Activated naive CD4-positive, alpha-beta T cell treated with anti-CD3 and anti-CD28 coated beads for 36 hours (primary cell): Measurements from ENCODE around the gene RELT. TPM values are rescaled to one million over a fixed set of nuclear protein-coding genes. Genes with fewer than 3 reads are reported as not detected.

ENCODE experiments used
- CTCF ChIA-PET: fragments of 350-600 bp; sonication (Branson Sonifier 250); formaldehyde crosslinking; loops from one replicate; lab custom pipeline; 2021; ENCODE audit warnings: antibody characterized with exemption; lab: Charles Lee
- DNase-seq: peaks from one replicate; pipeline ENCODE4 v3.0.0-alpha.2; 2020
- H3K27ac Mint-ChIP-seq: one replicate; pipeline ENCODE4 v1.8.0; 2021; ENCODE audit warnings: mild to moderate bottlenecking, mixed read lengths
- H3K27me3 Mint-ChIP-seq: one replicate; pipeline ENCODE4 v1.8.0; 2021; ENCODE audit warnings: low read depth, mixed read lengths
- H3K36me3 Mint-ChIP-seq: one replicate; pipeline ENCODE4 v1.8.0; 2021; ENCODE audit warnings: low read depth, mixed read lengths
- H3K4me1 Mint-ChIP-seq: one replicate; pipeline ENCODE4 v1.8.0; 2021; ENCODE audit warnings: low read depth, mixed read lengths
- H3K4me3 Mint-ChIP-seq: one replicate; pipeline ENCODE4 v1.8.0; 2021; ENCODE audit warnings: mild to moderate bottlenecking, moderate library complexity, mixed read lengths
- H3K9me3 Mint-ChIP-seq: one replicate; pipeline ENCODE4 v1.8.0; 2021; ENCODE audit warnings: mixed read lengths
- intact Hi-C: fragments of 100-400 bp; cut with micrococcal nuclease; formaldehyde crosslinking; loops from one replicate; pipeline ENCODE4 v1.15.1; 2023
- total RNA-seq, 2 experiments: library from RNA; stranded (reverse); gene quantifications; one replicate each; pipeline ENCODE4 v1.2.3, GENCODE V29; 2021

RELT gene
- total RNA-seq, 2 experiments from 2014 or later: 17.9 to 18.5 TPM

DNA sequence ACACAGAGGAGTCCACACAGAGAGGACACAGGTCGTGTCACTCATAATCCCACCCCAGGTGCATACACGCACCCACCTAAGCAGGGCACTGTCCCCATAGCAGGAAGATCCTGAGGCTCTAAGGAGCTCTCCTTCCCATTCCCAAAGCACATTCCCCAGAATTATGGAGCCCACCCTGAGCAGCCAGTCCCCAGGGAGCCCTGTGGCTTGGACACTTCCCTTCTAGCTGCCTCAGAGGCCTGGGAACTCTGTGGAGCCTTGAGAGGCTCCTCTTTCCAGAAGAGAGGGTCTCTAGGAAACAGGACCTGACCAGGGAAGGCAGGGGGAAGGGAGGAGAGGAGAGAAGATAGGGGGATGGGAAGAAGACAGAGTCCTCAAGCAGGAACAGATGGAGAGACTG, 38.4 kb upstream of the RELT start:
- Mint-ChIP-seq H3K27me3 (no peaks in the 10 kb centered on the region), H3K36me3 (no peaks in the 10 kb centered on the region), H3K4me3 (no peak overlapping the region), H3K4me1 (no peaks in the 10 kb centered on the region), H3K9me3 (no peaks in the 10 kb centered on the region), H3K27ac (no peak overlapping the region)
- CTCF ChIA-PET: interaction anchor here (4.5 to 8.0 kb wide), 2 partner anchors 30 to 47 kb away, joined by 73 to 83 read pairs; partner anchors contain the start of gene ARHGEF17
- intact Hi-C loops: no loop called here
- no peak for DNase-seq

DNA sequence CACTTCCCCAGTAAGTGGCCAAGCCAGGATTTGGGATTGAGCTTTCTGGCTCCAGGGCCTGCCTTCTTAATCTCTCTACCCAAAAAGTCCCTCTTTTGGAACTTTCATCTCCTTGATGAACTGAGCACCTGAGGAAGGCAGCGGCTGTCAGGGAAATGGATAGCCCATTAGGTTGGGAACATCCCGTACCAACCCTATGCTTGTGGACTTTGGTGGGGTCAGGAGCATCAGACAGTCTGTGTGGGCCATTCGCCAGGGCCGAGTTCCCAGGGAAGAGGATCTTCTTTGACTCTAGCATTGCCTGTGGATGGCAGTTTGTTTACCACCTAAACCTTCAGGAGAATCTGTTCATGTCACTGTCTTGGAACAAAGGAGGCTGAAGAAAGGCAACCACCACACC, 37.9 kb upstream of the RELT start:
- no peaks in the 10 kb centered on the region for H3K4me1 Mint-ChIP-seq
- CTCF ChIA-PET: interaction anchor here (4.5 to 8.0 kb wide), 2 partner anchors 31 to 47 kb away, joined by 73 to 83 read pairs; partner anchors contain the start of gene ARHGEF17
- no peaks in the 10 kb centered on the region for H3K27me3 Mint-ChIP-seq
- no peaks in the 10 kb centered on the region for H3K9me3 Mint-ChIP-seq
- H3K27ac Mint-ChIP-seq: no peak overlapping the region
- no peaks in the 10 kb centered on the region for H3K36me3 Mint-ChIP-seq
- H3K4me3 Mint-ChIP-seq: no peak overlapping the region
- intact Hi-C loops: no loop called here
- no peak for DNase-seq

DNA sequence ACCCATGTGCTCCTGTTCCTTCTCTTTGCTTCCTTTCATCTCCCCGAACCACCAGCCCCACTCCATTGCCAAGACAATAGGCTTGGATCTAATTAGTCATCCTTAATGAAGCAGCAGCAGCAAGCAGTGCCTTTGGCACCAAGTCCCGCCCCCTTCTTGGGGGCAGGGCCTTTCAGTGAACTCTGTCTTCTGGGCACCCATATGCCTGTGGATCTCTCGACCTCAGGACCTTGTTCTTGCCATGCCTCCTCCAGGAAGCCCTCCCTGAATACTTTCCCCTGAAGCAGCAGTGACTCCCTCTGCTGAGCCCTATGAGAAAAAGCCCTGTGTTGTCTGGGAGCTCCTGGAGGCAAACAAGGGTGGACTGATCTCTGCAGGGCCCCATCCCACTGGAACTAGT, 36.0 kb upstream of the RELT start:
- H3K4me1 Mint-ChIP-seq: no peaks in the 10 kb centered on the region
- no peak overlapping the region for H3K27ac Mint-ChIP-seq
- H3K4me3 Mint-ChIP-seq: no peak overlapping the region
- no peaks in the 10 kb centered on the region for H3K27me3 Mint-ChIP-seq
- no peaks in the 10 kb centered on the region for H3K9me3 Mint-ChIP-seq
- H3K36me3 Mint-ChIP-seq: no peaks in the 10 kb centered on the region
- intact Hi-C loops: no loop called here
- CTCF ChIA-PET: interaction anchor here (2.5 to 8.0 kb wide), 2 partner anchors 33 to 49 kb away, joined by 5 to 83 read pairs; no protein-coding TSS in a partner anchor
- no peak for DNase-seq

DNA sequence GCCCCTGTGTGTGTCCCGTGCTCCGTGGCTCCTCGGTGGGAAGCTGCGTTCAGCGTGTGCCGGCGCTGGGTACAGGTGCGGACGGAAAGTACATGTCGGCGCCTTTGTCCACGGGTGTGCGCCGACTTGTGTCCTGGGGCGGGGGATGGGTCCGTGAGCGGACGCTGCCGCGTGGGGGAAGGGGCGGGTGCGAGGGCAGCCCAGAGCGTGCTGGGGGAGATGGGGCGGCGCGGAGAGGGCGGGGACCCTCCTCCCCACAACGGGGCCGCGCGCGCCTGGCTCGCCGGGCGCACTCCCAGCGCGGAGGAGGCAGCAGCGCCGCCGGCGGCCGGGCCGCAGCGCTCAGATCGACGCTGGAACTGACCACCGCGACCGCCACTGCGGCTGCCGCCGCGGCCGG, 33.6 kb upstream of the RELT start:
- H3K4me1 Mint-ChIP-seq: no peaks in the 10 kb centered on the region
- DNase-seq: no peak
- intact Hi-C loops: no loop called here
- no peaks in the 10 kb centered on the region for H3K27me3 Mint-ChIP-seq
- H3K36me3 Mint-ChIP-seq: no peaks in the 10 kb centered on the region
- no peak overlapping the region for H3K27ac Mint-ChIP-seq
- CTCF ChIA-PET: interaction anchor here (1.5 kb wide), 1 partner anchor 48 kb away, joined by 3 read pairs; no protein-coding TSS in a partner anchor
- H3K4me3 Mint-ChIP-seq: no peak overlapping the region
- H3K9me3 Mint-ChIP-seq: no peaks in the 10 kb centered on the region

DNA sequence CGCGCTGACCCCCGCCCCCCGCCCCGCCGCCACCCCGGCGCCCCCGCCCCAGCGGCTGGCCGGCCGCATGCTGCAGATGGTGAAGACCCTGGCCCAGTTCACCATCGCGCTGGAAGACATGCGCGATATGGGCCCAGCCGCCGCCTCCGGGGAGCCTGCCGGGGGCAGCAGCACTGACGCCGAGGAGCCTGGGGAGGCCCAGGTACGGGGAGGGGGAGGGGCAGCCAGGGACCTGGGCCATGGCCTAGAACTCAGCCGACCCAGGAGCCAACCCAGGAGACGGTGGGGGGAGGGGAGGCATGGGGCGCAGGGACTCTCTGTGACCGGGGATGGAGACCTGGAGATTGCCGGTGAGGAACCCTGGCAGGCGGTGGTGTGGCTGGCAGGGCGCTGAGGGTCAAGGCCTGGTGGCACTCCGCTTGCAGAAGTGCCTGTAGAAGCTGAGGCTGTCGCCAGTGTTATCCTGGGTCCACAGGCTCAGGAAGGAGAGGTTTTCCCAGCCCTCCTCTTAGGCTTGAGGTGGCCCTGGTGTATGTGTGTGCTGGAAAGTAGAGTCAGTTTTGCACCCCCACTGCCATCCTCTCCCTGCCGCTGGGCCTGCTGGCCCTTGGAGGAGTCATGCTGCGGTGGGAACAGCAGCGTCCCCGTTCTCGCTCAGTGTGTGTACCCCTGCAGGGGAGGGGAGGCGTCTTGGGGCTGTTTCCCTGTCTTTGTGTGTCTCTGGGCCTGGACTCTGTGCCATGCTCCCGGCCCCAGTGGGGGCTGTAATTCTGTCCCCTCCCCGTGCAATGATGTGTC, 32.9 kb upstream of the RELT start:
- no peak overlapping the region for H3K4me3 Mint-ChIP-seq
- DNase-seq: no peak
- no peaks in the 10 kb centered on the region for H3K4me1 Mint-ChIP-seq
- CTCF ChIA-PET: interaction anchor here (1.2 kb wide), 1 partner anchor 54 kb away, joined by 3 read pairs; no protein-coding TSS in a partner anchor
- no peaks in the 10 kb centered on the region for H3K27me3 Mint-ChIP-seq
- H3K36me3 Mint-ChIP-seq: no peaks in the 10 kb centered on the region
- H3K9me3 Mint-ChIP-seq: no peaks in the 10 kb centered on the region
- no peak overlapping the region for H3K27ac Mint-ChIP-seq
- intact Hi-C loops: no loop called here

DNA sequence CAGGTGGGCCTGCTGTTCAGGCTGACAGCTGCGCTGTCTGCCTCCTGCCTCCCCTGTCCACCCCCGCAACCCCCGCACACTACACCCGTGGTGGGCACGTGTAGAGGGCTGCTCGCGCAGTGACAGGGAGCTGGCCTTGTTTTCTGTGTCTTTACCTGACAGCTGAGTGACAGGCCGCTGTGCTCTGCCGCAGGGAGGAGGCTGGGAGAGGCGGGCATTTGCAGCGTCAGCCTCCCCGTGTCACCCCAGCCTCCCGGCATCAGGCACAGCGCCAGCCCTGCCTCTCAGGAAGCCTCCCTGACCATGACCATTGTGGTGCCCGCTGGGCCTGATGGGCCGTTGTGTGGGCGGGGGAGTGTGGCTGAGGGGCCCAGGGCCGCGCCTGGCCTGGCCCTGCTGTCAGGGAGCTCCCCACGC, 32.0 kb upstream of the RELT start:
- CTCF ChIA-PET: interaction anchor here (0.9 to 1.2 kb wide), 2 partner anchors 42 to 55 kb away, joined by 3 read pairs; no protein-coding TSS in a partner anchor
- Mint-ChIP-seq H3K4me3 (no peak overlapping the region), H3K27ac (no peak overlapping the region), H3K36me3 (no peaks in the 10 kb centered on the region), H3K9me3 (no peaks in the 10 kb centered on the region), H3K4me1 (no peaks in the 10 kb centered on the region), H3K27me3 (no peaks in the 10 kb centered on the region)
- DNase-seq: no peak
- intact Hi-C loops: no loop called here

DNA sequence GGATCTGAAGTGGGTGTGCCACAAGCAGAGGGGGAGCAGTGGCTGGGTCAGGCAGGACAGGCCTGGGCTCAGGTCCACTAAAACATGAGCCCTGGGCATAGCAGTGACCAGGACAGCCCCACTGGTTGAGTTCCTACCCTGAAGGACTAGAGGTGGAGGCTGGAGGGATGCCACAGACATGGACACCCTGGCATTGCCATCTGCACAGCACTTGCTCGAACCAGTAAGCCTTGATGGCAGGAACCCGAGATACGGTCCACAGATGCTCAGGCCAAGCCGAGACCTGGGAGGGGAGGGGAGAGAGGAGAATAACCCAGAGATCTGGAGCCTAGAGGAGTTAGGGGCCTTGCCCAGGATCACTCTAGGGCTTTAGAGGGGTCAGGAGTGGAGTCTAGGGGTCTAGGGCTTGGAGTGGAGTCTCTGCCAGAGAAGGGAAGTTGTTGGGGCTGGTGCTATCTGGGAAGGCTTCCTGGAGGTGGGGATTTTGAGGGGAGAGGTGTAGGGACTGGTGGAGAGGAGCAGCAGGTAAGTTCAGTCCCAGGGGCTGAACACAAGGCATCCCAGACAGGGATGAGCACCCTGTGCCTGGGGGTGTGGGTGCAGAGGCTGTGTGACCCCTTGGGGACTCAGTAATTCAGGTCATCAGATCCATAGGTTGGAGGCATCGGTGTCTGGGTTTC, 30.6 kb upstream of the RELT start:
- H3K4me3 Mint-ChIP-seq: no peak overlapping the region
- DNase-seq: no peak
- no peaks in the 10 kb centered on the region for H3K27me3 Mint-ChIP-seq
- CTCF ChIA-PET: no interaction called here
- no peaks in the 10 kb centered on the region for H3K4me1 Mint-ChIP-seq
- intact Hi-C loops: no loop called here
- H3K36me3 Mint-ChIP-seq: no peaks in the 10 kb centered on the region
- H3K9me3 Mint-ChIP-seq: no peaks in the 10 kb centered on the region
- H3K27ac Mint-ChIP-seq: no peak overlapping the region

DNA sequence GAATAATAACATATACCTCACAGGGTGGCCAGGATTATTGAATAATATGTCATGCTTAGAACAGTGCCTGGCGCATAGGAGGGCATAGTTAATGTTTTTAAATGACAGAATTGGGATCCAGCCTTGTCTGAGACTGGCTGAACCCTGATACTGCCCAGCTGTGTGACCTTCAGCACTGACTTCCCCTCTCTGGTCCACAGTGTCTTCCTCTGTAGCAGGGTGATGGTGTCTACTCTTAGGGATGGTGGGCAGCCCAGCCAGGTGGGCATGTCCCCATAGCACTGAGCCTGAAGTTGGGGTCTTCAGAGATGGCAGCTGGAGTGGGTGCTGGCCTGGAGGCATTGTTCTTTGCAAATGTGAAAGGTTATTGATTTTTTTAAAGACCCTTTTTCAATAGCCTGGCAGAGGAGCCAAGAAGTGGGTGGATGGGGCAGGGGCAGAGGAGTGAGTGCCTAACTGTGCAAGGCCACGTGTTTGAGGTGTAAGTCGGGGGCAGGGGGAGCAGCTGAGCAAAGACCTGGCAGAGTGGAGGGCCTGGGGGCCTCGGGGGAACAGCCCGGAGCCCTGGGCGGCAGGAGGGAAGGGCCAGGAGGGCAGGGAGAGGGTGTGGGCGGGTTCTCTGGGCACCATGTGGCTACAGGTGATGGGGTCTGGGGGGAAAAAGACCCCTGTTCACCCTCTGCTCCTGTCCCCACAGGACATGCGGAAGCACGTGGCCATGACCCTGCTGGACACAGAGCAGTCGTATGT, 29.8 kb upstream of the RELT start:
- Mint-ChIP-seq H3K9me3 (no peaks in the 10 kb centered on the region), H3K27me3 (no peaks in the 10 kb centered on the region), H3K4me3 (no peak overlapping the region), H3K27ac (no peak overlapping the region), H3K4me1 (no peaks in the 10 kb centered on the region), H3K36me3 (no peaks in the 10 kb centered on the region)
- CTCF ChIA-PET: no interaction called here
- intact Hi-C loops: no loop called here
- DNase-seq: no peak

DNA sequence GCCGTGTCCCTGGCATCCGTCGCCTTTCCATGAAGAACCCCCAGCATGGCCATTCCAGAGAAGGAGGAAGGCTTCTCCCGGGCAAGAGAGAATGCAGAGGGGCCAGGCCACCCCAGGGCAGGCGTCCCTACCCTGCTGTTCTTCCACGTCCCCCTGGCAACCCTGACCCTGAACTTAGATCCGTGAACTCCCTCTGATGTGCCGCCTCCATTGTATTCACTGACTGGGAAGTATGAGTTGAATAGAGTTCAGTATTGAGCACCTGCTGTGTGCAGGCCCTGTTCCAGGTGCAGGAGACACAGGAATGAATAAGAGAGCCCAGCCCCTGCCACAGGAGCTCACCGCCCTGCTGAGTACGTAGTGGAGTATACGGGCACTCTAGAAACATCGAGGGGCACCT, 29.1 kb upstream of the RELT start:
- Mint-ChIP-seq H3K9me3 (no peaks in the 10 kb centered on the region), H3K4me3 (no peak overlapping the region), H3K27me3 (no peaks in the 10 kb centered on the region), H3K4me1 (no peaks in the 10 kb centered on the region), H3K27ac (no peak overlapping the region), H3K36me3 (no peaks in the 10 kb centered on the region)
- CTCF ChIA-PET: no interaction called here
- intact Hi-C loops: no loop called here
- no peak for DNase-seq

DNA sequence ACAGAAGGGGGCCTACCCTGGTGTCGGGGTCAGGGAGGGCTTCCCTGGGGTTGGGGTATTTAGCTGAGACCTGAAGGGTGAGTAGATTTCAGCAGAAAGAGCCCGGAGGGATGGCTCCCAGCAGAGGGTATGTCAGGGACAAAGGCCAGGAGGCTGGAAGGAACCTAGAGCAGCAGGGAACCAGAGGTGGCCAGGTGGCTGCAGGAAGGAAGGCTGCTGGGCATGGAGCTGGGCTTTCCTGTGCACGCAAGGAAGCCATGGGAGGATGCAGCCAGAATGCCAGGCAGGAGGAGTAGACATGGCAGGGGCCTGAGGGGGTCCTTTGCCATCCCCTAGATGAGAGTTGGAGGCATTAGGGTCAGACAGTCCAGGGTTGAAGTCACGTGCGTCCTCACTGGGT, 27.4 kb upstream of the RELT start:
- Mint-ChIP-seq H3K9me3 (no peaks in the 10 kb centered on the region), H3K4me3 (no peak overlapping the region), H3K27me3 (no peaks in the 10 kb centered on the region), H3K36me3 (no peaks in the 10 kb centered on the region), H3K4me1 (no peaks in the 10 kb centered on the region), H3K27ac (no peak overlapping the region)
- intact Hi-C loops: no loop called here
- CTCF ChIA-PET: interaction anchor here (0.8 to 5.5 kb wide), 5 partner anchors 11 to 330 kb away, joined by 3 to 46 read pairs (median 4); no protein-coding TSS in a partner anchor
- no peak for DNase-seq

DNA sequence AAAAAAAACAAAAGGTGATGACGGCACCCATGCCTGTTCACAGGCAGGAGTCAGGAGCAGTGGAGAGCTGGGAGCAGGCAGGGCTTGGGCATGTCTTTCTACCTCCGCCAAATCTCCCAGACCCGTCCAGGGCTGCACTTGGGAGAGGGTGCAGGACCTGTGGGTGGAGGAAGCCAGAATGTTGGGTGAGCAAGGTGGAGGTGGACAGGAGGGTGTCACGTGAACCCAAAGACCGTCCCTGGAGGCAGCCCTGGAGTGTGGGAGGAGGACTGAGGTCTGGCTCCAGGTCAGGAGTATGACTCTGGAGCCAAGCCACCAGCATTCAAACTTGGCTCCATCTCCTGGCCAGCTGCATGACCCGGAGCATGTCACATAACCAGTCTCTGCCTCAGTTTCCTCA, 26.6 kb upstream of the RELT start:
- Mint-ChIP-seq H3K27ac (no peak overlapping the region), H3K36me3 (no peaks in the 10 kb centered on the region)
- intact Hi-C loops: no loop called here

More for the DNA sequence above, 26.6 kb upstream of the RELT start:
- no peaks in the 10 kb centered on the region for H3K27me3 Mint-ChIP-seq
- CTCF ChIA-PET: interaction anchor here (0.8 to 5.5 kb wide), 11 partner anchors 10 to 329 kb away, joined by 3 to 46 read pairs (median 13); partner anchors contain the start of gene RELT
- DNase-seq: no peak
- H3K9me3 Mint-ChIP-seq: no peaks in the 10 kb centered on the region
- H3K4me3 Mint-ChIP-seq: no peak overlapping the region
- no peaks in the 10 kb centered on the region for H3K4me1 Mint-ChIP-seq
